Progenitor cell of endocrine pancreas (in vitro differentiated cells): ENCODE data around the gene MAPKAPK3. TPM values are rescaled to one million over a fixed set of nuclear protein-coding genes. Genes with fewer than 3 reads are reported as not detected.

Source experiments
- DNase-seq: peaks from one replicate; pipeline ENCODE4 v3.0.0; 2021; ENCODE audit warnings: low spot score; ENCODE audit not compliant: unreplicated experiment
- H3K27ac Mint-ChIP-seq: 2 replicates; pipeline ENCODE4 v1.8.0; 2021; ENCODE audit warnings: mild to moderate bottlenecking, moderate library complexity, mixed read lengths
- H3K27me3 Mint-ChIP-seq: 2 replicates; pipeline ENCODE4 v1.8.0; 2021; ENCODE audit warnings: mixed read lengths
- H3K36me3 Mint-ChIP-seq: 2 replicates; pipeline ENCODE4 v1.8.0; 2022; ENCODE audit warnings: mixed read lengths; ENCODE audit not compliant: insufficient read depth
- H3K4me1 Mint-ChIP-seq: 2 replicates; pipeline ENCODE4 v1.8.0; 2021; ENCODE audit warnings: low read depth, mixed read lengths
- H3K4me3 Mint-ChIP-seq: 2 replicates; pipeline ENCODE4 v1.8.0; 2021; ENCODE audit warnings: low read depth, mild to moderate bottlenecking, moderate library complexity, mixed read lengths
- H3K9me3 Mint-ChIP-seq: 2 replicates; pipeline ENCODE4 v1.8.0; 2021; ENCODE audit warnings: low read depth, mixed read lengths
- CTCF ChIP-seq: fragments of 200-600 bp; sonication (generic); IDR thresholded peaks from one replicate; pipeline ENCODE4 v1.5.0; 2021; ENCODE audit warnings: antibody characterized with exemption, mild to moderate bottlenecking; ENCODE audit not compliant: unreplicated experiment
- total RNA-seq: library from RNA; stranded (reverse); gene quantifications from 2 replicates; pipeline ENCODE4 v1.2.1, GENCODE V29; 2021

The MAPKAPK3 gene
- total RNA-seq, 1 donor from 2014 or later: 40.8 TPM

GRCh38 chr3:50616003-50616769, 765 bp upstream of the MAPKAPK3 start:
- peaks cover 18% of the 10 kb centered on the region for H3K27me3 Mint-ChIP-seq
- TF ChIP-seq CTCF: peak; percentile 97
- H3K27ac Mint-ChIP-seq: peak overlapping the region; percentile 93
- H3K4me1 Mint-ChIP-seq: peaks cover 19% of the 10 kb centered on the region
- H3K36me3 Mint-ChIP-seq: no peaks in the 10 kb centered on the region
- peak; percentile 76 for DNase-seq
- H3K9me3 Mint-ChIP-seq: no peaks in the 10 kb centered on the region
- H3K4me3 Mint-ChIP-seq: peak overlapping the region; percentile 84

GRCh38 chr3:50616770-50617095, 218 bp upstream of the MAPKAPK3 start:
- H3K4me3 Mint-ChIP-seq: peak overlapping the region; percentile 84
- no peak for TF ChIP-seq CTCF
- no peaks in the 10 kb centered on the region for H3K36me3 Mint-ChIP-seq
- H3K9me3 Mint-ChIP-seq: no peaks in the 10 kb centered on the region
- peaks cover 19% of the 10 kb centered on the region for H3K4me1 Mint-ChIP-seq
- peak; percentile 90 for DNase-seq
- H3K27ac Mint-ChIP-seq: peak overlapping the region; percentile 93
- peaks cover 18% of the 10 kb centered on the region for H3K27me3 Mint-ChIP-seq

GRCh38 chr3:50617911-50618481, 1.0 kb downstream of the MAPKAPK3 start:
- Mint-ChIP-seq H3K27ac (peak overlapping the region; percentile 77), H3K27me3 (peaks cover 8% of the 10 kb centered on the region), H3K36me3 (no peaks in the 10 kb centered on the region), H3K9me3 (no peaks in the 10 kb centered on the region), H3K4me3 (peak overlapping the region; percentile 84), H3K4me1 (peaks cover 10% of the 10 kb centered on the region)
- no peak for TF ChIP-seq CTCF
- no peak for DNase-seq

GRCh38 chr3:50620420-50620819, 3.5 kb downstream of the MAPKAPK3 start:
- Mint-ChIP-seq H3K9me3 (no peaks in the 10 kb centered on the region), H3K27me3 (no peaks in the 10 kb centered on the region), H3K36me3 (no peaks in the 10 kb centered on the region), H3K27ac (no peak overlapping the region), H3K4me1 (peaks cover 11% of the 10 kb centered on the region), H3K4me3 (no peak overlapping the region)
- no peak for TF ChIP-seq CTCF
- no peak for DNase-seq

GRCh38 chr3:50620820-50621219, 3.9 kb downstream of the MAPKAPK3 start:
- TF ChIP-seq CTCF: no peak
- peaks cover 11% of the 10 kb centered on the region for H3K4me1 Mint-ChIP-seq
- no peak overlapping the region for H3K4me3 Mint-ChIP-seq
- no peaks in the 10 kb centered on the region for H3K27me3 Mint-ChIP-seq
- DNase-seq: no peak
- no peaks in the 10 kb centered on the region for H3K36me3 Mint-ChIP-seq
- H3K9me3 Mint-ChIP-seq: no peaks in the 10 kb centered on the region
- no peak overlapping the region for H3K27ac Mint-ChIP-seq
